SKM-1 (cell line): Measurements from ENCODE around the gene EEF1B2.
"Not testable (repeated sequence)": the region's sequence is repeated elsewhere in the genome, so short reads cannot be mapped to it uniquely, and the experiment has no call there.

Experiments
- DNase-seq: peaks from one replicate; lab custom pipeline; 2025; ENCODE audit not compliant: unreplicated experiment; lab: John Stamatoyannopoulos, UW

EEF1B2 gene

GRCh38 chr2:206159346-206160124, at the start of gene EEF1B2, which contains the start of gene NDUFS1:
TSS of gene EEF1B2 (plus strand) at chr2:206159895. CDS start at chr2:206159980, 85 bp downstream.
TSS of gene NDUFS1 (minus strand) at chr2:206159444. CDS start at chr2:206153678, 5,766 bp downstream.
- peak; percentile 95 for DNase-seq

DNA sequence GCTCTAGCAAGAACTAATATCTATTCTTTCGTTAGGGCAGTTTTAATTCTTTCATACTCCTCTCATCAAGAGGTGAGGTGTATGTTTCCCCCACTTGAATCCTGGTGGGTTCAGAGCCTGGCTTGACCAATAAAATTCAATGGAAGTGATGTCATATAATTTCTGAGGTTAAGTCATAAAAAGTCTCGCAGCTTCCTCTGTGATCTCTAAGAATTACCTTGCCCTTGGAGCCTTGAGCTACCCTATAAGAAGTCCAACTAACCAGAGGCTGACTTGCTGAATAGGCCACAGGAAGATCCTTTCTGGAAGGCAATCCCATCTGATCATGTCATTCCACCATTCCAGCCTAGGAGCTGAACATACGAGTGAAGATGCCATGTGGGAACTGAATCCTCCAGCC, 47.6 kb upstream of the EEF1B2 start:
- DNase-seq, result no peak

GRCh38 chr2:206112846-206113547, 46.7 kb upstream of the EEF1B2 start:
- DNase-seq, result no peak

GRCh38 chr2:206115026-206115578, 44.6 kb upstream of the EEF1B2 start:
- no peak for DNase-seq

DNA sequence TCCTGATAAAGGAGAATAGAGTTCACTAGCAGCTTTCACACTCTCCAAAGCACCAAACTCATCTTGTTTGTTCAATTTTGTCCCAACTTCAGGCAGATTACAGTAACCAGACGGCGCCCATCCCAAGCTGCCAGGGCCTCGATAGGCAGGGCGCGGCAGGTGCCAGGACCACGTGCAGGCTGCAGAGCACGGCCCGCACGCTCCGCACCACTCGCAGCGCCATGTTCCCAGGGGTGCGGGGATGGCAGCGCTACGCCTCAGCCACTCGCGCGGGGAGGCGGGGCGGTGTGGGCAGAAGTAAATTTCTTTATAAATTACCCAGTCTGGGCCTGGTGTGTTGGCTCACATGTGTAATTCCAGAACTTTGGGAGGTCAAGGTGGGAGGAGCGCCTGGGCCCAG, 43.4 kb upstream of the EEF1B2 start:
- DNase-seq, result no peak

DNA sequence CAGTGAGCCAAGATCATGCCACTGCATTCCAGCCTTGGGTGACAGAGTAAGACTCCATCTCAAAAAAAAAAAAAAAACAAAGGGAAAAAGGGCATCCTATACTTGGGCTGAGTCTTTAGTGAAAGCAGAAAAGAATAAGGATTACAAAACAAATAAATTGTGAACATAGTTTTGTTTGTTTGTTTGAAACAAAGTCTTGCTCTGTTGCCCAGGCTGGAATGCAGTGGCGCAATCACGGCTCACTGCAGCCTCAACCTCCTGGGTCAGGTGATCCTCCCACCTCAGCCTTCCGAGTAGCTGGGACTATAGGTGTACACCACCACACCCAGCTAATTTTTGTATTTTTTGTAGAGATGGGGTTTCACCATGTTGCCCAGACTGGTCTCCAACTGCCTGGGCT, 37.1 kb upstream of the EEF1B2 start:
- not testable (repeated sequence) for DNase-seq

- DNase-seq, result no peak
Observed at GRCh38 chr2:206125901-206126300, 33.8 kb upstream of the EEF1B2 start.

- DNase-seq, result no peak
Observed at GRCh38 chr2:206127656-206128055, 32.0 kb upstream of the EEF1B2 start.

DNA sequence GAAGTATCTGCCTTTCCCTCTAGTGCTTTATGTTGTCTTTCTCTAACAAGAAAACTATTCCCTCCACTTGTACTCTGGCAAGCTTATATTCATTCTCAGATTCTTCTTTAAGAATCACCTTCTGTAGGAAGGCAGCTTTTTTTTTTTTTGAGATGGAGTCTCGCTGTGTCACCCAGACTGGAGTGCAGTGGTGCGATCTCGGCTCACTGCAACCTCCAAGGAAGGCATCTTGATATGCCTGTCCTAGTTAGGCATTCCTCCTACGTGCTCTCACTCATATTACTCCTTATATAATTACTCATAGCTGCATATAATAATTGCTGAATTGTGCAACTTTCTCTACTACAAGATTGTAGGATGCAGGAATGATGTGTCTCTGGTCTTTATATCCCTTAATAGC, 16.2 kb upstream of the EEF1B2 start:
- DNase-seq, result no peak

GRCh38 chr2:206144383-206144782, 15.3 kb upstream of the EEF1B2 start:
- no peak for DNase-seq

DNA sequence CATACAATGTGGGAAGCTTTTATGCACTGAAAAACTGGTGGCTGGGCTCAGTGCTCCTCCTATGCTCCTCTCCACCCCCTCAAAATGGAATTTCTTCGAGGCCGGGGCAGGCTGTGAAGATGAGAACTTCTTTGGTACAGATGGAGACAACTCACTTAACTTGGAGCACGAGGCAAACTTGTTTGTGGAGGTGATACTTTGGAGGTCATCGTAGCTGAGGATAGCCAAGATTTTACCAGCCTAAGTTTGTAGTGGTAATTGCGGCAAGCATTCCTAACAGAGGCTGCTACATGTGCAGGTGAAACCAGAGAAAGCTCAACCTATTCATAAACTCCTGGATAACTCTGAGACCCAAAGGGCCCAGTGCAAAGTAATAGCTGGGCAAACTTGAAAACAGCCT, 14.0 kb upstream of the EEF1B2 start:
- no peak for DNase-seq

DNA sequence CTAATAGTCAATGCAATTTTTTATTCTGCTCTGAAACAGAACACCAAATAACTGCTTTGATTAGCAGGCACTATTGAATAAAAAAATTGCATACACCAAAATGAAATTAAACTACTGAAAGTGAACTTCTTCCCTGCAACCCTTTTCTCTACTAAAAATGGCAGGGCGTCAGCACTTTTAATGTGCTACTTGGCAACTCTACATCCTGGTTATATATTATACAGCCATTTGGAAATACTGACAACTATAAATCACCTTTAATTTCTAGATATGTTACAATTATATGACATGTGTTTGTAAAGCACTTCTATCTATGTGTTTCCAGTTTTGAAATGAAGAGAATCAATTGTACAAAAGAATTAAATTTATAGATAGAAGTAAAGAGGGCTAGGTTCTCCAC, 10.4 kb upstream of the EEF1B2 start:
- no peak for DNase-seq

DNA sequence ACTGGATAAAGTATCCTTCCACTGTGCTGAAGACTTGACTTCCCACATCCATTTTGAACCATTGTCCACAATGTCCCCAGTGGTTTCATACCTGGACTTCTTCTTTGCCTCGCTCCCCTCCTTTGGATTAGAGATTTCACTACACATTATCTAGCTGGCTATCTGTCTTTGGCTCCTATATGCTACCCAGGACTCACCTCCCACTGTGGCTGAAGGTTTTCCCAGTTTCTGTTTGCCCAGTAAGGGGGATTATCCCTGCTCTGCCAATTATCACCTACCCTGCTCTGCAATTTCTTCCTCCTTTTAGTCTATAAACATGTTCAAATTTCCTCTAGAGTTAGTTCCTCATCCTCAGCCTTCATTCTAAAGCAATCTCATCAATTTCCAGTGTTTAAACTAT, 9.5 kb upstream of the EEF1B2 start:
- DNase-seq, result no peak

DNA sequence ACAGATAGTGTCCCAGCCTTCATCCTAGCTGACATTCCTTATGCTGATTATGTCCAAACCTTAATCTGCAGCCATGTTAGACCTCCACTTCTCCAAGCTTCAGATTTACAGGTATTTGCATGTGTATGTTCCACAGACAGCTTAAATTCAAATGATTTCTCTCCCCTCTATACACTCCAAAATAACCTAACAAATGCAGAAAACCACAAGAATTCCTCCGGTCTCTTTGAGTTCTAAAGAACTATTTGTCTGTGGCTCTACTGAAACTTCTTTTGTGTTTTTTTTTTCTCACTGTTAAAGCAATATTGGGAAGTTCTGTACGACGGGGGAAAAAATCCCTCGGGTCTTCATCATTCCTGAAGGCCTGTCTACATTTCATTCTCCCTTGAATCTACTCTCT, 9.1 kb upstream of the EEF1B2 start:
- DNase-seq, result no peak

GRCh38 chr2:206154197-206154596, 5.5 kb upstream of the EEF1B2 start:
- DNase-seq, result peak; percentile 42

DNA sequence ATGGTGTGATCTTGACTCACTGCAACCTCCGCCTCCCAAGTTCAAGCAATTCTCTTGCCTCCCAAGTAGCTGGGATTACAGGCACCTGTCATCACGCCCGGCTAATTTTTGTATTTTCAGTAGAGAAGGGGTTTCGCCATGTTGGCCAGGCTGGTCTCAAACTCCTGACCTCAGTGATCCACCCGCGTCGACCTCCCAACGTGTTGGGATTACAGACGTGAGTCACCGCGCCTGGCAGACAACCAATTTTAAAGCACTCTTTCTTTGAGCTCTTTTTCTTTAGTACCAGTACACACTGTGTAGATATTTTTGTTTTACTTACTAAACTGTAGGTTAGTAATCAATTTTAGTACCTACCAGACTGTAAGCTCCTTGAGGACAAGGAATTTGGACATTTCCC, 2.7 kb upstream of the EEF1B2 start:
- not testable (repeated sequence) for DNase-seq

DNA sequence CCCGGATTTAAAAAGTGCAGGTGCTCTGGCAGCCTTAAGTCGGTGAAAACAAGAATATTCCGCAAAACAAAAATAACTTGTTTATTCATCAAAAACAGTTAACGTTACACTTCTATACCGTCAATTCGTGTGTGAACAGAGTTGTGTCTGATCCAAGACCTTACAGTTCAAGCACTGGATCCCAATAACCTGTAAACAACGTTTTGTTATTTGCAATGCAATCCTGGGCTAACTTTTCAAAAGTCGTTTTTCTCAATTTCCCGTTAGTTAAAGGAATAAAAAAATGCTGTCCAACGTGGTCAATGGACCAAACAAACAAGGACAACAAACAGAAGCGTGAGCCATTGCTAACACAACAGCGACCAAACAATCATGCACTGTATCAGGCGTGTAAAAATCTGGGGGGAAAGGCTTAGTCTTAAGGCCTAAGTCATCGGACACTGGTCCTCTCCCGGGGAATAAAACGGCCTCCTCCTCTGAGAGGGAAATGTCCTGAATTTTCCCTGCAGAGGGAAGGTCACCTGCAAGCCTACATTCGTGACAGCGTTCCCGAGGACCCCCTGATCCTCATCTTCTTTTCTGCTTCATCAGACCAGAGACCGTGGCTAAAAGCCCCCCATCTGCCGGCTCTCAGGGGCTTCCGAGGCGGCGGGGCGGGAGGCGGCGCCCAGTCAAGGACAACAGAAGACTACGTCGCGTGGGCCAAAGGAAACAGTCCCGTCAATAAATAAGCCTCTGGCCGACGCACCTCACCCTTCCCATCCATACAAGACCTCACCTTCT, 941 bp upstream of the EEF1B2 start:
- no peak for DNase-seq

DNA sequence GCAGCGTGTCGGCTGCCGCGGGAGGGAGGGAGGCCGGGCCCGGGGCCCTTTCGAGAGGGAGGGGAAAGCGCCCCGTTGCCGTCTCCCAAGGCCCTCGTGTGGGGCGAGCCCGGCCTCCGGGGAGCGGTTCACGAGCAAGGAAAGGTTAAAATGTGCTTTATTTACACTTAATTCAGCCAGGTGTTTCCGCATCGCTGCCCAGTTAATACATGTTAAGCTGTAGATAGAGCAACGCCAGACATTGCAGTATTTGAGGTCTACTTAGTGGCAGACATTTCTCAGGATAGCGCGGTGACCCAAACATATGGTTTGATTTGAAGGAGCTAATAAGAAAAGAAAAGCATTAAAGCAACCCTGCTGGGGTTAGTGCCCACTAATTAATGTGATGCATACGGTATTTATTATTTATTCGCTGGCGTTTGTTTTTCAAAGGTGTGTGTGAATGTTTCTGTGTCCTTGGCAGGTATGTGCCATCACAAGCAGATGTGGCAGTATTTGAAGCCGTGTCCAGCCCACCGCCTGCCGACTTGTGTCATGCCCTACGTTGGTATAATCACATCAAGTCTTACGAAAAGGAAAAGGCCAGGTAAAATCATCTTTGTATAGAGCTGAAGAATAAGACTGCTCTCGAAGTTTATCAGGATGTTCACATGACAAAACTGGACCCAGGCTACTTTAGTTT, 571 bp downstream of the EEF1B2 start:
- peak; percentile 53 for DNase-seq

GRCh38 chr2:206160807-206161179, 1.1 kb downstream of the EEF1B2 start:
- DNase-seq, result no peak

DNA sequence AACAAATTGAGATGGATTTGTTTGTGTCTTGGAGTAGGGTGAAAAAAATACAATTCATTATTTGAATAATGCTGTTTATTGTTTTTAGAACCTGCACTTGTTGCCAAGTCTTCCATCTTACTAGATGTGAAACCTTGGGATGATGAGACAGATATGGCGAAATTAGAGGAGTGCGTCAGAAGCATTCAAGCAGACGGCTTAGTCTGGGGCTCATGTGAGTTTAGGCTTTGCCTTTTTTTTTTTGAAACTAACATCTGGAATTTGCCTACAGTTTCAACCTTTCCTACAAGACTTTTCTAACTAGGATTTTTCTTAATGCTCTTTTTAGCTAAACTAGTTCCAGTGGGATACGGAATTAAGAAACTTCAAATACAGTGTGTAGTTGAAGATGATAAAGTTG, 2.7 kb downstream of the EEF1B2 start:
- DNase-seq, result not testable (repeated sequence)
